KMS-11 (cell line): ENCODE results near the gene CACNA2D1.

Experiments used
- H2AFZ ChIP-seq: fragments of 200-600 bp; sonication (generic); 2 replicates; pipeline ENCODE4 v1.6.1; 2016; ENCODE audit warnings: antibody characterized with exemption, mixed run types, low read depth
- H3K27ac ChIP-seq: fragments of 200-600 bp; sonication (generic); 2 replicates; pipeline ENCODE4 v1.6.1; 2016; ENCODE audit warnings: mild to moderate bottlenecking, mixed run types
- H3K27me3 ChIP-seq: fragments of 200-600 bp; sonication (generic); 2 replicates; pipeline ENCODE4 v1.6.1; 2017; ENCODE audit warnings: mild to moderate bottlenecking, low read depth, mixed run types, moderate library complexity; ENCODE audit not compliant: insufficient read depth
- H3K36me3 ChIP-seq: fragments of 200-600 bp; sonication (generic); 2 replicates; pipeline ENCODE4 v1.6.1; 2017; ENCODE audit warnings: mild to moderate bottlenecking, mixed run types; ENCODE audit not compliant: insufficient read depth
- H3K4me1 ChIP-seq: fragments of 200-600 bp; sonication (generic); 2 replicates; pipeline ENCODE4 v1.6.1; 2016; ENCODE audit warnings: mild to moderate bottlenecking, low read depth, mixed run types; ENCODE audit not compliant: poor library complexity, severe bottlenecking
- H3K4me2 ChIP-seq: fragments of 200-600 bp; sonication (generic); 2 replicates; pipeline ENCODE4 v1.7.0; 2016; ENCODE audit warnings: mild to moderate bottlenecking, mixed run types
- H3K4me3 ChIP-seq: fragments of 200-600 bp; sonication (generic); IDR thresholded peaks from 2 replicates; pipeline ENCODE4 v1.6.1; 2017; ENCODE audit warnings: low read depth, low read length, mixed read lengths; ENCODE audit not compliant: insufficient read depth
- H3K79me2 ChIP-seq: fragments of 200-600 bp; sonication (generic); 2 replicates; pipeline ENCODE4 v1.6.1; 2016; ENCODE audit warnings: low read depth, mixed run types; ENCODE audit not compliant: insufficient read depth
- H3K9ac ChIP-seq: fragments of 200-600 bp; sonication (generic); 2 replicates; pipeline ENCODE4 v1.6.1; 2016; ENCODE audit warnings: mild to moderate bottlenecking, mixed run types
- H4K20me1 ChIP-seq: fragments of 200-600 bp; sonication (generic); 2 replicates; pipeline ENCODE4 v1.6.1; 2016; ENCODE audit warnings: mild to moderate bottlenecking, mixed run types; ENCODE audit not compliant: insufficient read depth
- TF ChIP-seq, protein P1 (sequence below): fragments of 200-600 bp; sonication (generic); conservative IDR thresholded peaks from 2 replicates; pipeline ENCODE4 v1.6.1; 2017; ENCODE audit warnings: low read depth, mild to moderate bottlenecking, antibody characterized with exemption, low read length, moderate library complexity, mixed read lengths

CACNA2D1 gene

DNA sequence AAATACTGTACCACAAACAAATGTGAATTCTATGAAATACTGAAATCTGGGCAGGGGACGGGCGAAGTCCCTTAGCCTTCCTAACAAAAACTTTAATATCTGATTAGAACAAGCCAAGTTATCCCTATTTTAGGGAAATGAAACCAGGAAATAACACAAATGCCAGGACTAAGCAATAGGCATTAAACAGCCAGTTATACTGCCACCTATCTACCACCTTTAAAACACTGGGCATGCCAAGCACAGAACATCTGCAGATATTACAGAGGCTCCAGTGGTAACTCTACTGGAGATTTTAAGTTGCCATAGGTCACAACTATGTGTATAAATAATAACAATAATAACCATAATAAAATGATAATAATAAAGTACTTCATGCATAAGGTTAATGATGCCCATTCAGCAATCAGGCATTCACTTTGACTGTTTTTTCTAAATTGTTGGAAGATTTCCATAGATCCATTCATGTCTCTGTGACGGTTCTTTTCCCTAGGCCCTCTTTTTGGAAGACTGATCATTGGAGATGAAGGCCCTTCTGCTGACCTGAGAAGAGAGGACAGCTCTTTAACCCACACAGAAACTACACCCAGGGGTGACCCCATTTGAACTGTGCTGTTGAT, 195.7 kb downstream of the CACNA2D1 start:
- no peak overlapping the region for H3K4me2 ChIP-seq
- no peak overlapping the region for H3K9ac ChIP-seq
- H4K20me1 ChIP-seq: no peaks in the 10 kb centered on the region
- H3K79me2 ChIP-seq: no peaks in the 10 kb centered on the region
- no peak overlapping the region for H3K27ac ChIP-seq
- no peaks in the 10 kb centered on the region for H3K27me3 ChIP-seq
- no peak overlapping the region for H3K4me3 ChIP-seq
- H2AFZ ChIP-seq: no peak overlapping the region
- H3K36me3 ChIP-seq: no peaks in the 10 kb centered on the region
- peaks cover 6% of the 10 kb centered on the region for H3K4me1 ChIP-seq
- TF ChIP-seq, protein P1, sequence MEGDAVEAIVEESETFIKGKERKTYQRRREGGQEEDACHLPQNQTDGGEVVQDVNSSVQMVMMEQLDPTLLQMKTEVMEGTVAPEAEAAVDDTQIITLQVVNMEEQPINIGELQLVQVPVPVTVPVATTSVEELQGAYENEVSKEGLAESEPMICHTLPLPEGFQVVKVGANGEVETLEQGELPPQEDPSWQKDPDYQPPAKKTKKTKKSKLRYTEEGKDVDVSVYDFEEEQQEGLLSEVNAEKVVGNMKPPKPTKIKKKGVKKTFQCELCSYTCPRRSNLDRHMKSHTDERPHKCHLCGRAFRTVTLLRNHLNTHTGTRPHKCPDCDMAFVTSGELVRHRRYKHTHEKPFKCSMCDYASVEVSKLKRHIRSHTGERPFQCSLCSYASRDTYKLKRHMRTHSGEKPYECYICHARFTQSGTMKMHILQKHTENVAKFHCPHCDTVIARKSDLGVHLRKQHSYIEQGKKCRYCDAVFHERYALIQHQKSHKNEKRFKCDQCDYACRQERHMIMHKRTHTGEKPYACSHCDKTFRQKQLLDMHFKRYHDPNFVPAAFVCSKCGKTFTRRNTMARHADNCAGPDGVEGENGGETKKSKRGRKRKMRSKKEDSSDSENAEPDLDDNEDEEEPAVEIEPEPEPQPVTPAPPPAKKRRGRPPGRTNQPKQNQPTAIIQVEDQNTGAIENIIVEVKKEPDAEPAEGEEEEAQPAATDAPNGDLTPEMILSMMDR: peak; percentile 66

- H3K36me3 ChIP-seq: no peaks in the 10 kb centered on the region
- H3K4me1 ChIP-seq: peaks cover 6% of the 10 kb centered on the region
- H3K4me2 ChIP-seq: no peak overlapping the region
- no peaks in the 10 kb centered on the region for H4K20me1 ChIP-seq
- no peak overlapping the region for H3K9ac ChIP-seq
- TF ChIP-seq, protein P1: no peak
- no peak overlapping the region for H3K4me3 ChIP-seq
- no peak overlapping the region for H2AFZ ChIP-seq
- no peaks in the 10 kb centered on the region for H3K79me2 ChIP-seq
- no peaks in the 10 kb centered on the region for H3K27me3 ChIP-seq
- H3K27ac ChIP-seq: no peak overlapping the region
These were observed 198.5 kb downstream of the CACNA2D1 start for GRCh38 chr7:82244947-82245517.

DNA sequence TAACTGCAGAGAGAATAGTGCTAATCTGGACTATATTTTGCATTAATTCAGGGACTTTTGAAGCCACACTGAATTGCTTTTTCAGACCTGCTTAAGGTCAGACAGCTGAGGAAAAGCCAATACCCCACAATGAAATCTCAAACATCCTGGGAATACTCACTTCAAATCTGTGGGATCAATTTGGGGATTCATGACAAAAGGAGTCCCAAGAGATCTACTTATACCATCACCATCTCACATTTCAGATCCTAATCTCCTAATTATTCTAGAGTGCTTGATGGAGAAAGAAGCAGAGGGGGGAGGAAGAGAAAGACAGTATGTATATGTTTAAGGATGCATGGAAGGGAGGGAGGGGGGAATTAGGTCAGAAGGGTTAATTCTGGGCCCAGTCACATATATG, 202.2 kb downstream of the CACNA2D1 start:
- H3K27me3 ChIP-seq: no peaks in the 10 kb centered on the region
- H4K20me1 ChIP-seq: no peaks in the 10 kb centered on the region
- no peaks in the 10 kb centered on the region for H3K79me2 ChIP-seq
- no peak overlapping the region for H3K27ac ChIP-seq
- H3K9ac ChIP-seq: no peak overlapping the region
- no peaks in the 10 kb centered on the region for H3K4me1 ChIP-seq
- no peak overlapping the region for H3K4me2 ChIP-seq
- H3K4me3 ChIP-seq: no peak overlapping the region
- TF ChIP-seq, protein P1: no peak
- no peaks in the 10 kb centered on the region for H3K36me3 ChIP-seq
- no peak overlapping the region for H2AFZ ChIP-seq

- Histone ChIP-seq H3K27me3 (no peaks in the 10 kb centered on the region), H3K9ac (no peak overlapping the region), H3K4me2 (no peak overlapping the region), H3K4me1 (no peaks in the 10 kb centered on the region), H3K27ac (no peak overlapping the region), H4K20me1 (no peaks in the 10 kb centered on the region), H3K79me2 (no peaks in the 10 kb centered on the region), H3K4me3 (no peak overlapping the region), H2AFZ (no peak overlapping the region), H3K36me3 (no peaks in the 10 kb centered on the region)
- TF ChIP-seq, protein P1: no peak
These were observed 207.9 kb downstream of the CACNA2D1 start for GRCh38 chr7:82235713-82236112.
